WTC11 (cell line): ENCODE data around the gene MYO15A.

ENCODE experiments used
- ELF4 ChIP-seq: sonication (generic); formaldehyde crosslinking; IDR thresholded peaks from 2 replicates; pipeline ENCODE4 v1.8.1; 2022; ENCODE audit warnings: low read depth, mild to moderate bottlenecking, moderate library complexity, missing genetic modification reagents
- FOXK1 ChIP-seq: sonication (generic); formaldehyde crosslinking; IDR thresholded peaks from 2 replicates; pipeline ENCODE4 v1.8.0; 2022; ENCODE audit warnings: mild to moderate bottlenecking, moderate library complexity, missing genetic modification reagents
- NR1H2 ChIP-seq: sonication (generic); formaldehyde crosslinking; IDR thresholded peaks from 2 replicates; pipeline ENCODE4 v1.9.0; 2021; ENCODE audit warnings: mild to moderate bottlenecking, moderate library complexity, missing genetic modification reagents
- NR3C1 ChIP-seq: sonication (generic); formaldehyde crosslinking; conservative IDR thresholded peaks from 2 replicates; pipeline ENCODE4 v1.8.1; 2023; ENCODE audit warnings: low read depth, mild to moderate bottlenecking, missing genetic modification reagents
- ZBTB21 ChIP-seq: sonication (generic); formaldehyde crosslinking; IDR thresholded peaks from 2 replicates; pipeline ENCODE4 v1.8.1; 2023; ENCODE audit warnings: mild to moderate bottlenecking, missing genetic modification reagents, borderline replicate concordance
- TF ChIP-seq, protein P1 (sequence below): sonication (generic); formaldehyde crosslinking; IDR thresholded peaks from 2 replicates; pipeline ENCODE4 v1.8.1; 2023; ENCODE audit warnings: mild to moderate bottlenecking, moderate library complexity, missing genetic modification reagents
- TF ChIP-seq, protein P2 (sequence below): sonication (generic); formaldehyde crosslinking; IDR thresholded peaks from 2 replicates; pipeline ENCODE4 v1.8.0; 2022; ENCODE audit warnings: mild to moderate bottlenecking, missing genetic modification reagents
- TF ChIP-seq, protein P3 (sequence below): sonication (generic); formaldehyde crosslinking; IDR thresholded peaks from 2 replicates; pipeline ENCODE4 v1.8.1; 2022; ENCODE audit warnings: mild to moderate bottlenecking, moderate library complexity, missing genetic modification reagents
- TF ChIP-seq, protein P4 (sequence below): fragments of 200-600 bp; IDR thresholded peaks from 2 replicates; pipeline ENCODE4 v1.8.0; 2022; ENCODE audit warnings: antibody characterized with exemption

DNA sequence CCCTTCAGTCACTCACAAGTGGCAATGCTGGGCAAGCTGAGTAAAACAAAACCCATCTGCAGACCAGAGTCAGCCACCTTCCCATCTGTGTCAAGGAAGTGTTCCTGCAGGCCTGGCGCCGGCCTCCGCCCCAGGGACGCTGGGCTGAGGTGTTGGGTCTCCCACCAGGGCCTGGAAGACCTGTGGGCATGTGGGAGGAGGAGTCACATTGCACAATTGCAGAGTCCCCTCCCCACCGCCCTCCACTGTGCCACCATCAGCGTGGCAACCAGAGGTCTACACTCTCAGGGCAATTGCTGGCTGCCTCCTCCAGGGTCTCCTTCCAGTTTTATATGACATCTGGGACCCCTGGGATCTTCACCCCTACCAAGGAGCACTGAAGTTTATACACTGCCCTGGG lies 3.0 kb upstream of the MYO15A start:
- TF ChIP-seq NR3C1 (CRISPR knock-in tag): no peak
- TF ChIP-seq, protein P1, sequence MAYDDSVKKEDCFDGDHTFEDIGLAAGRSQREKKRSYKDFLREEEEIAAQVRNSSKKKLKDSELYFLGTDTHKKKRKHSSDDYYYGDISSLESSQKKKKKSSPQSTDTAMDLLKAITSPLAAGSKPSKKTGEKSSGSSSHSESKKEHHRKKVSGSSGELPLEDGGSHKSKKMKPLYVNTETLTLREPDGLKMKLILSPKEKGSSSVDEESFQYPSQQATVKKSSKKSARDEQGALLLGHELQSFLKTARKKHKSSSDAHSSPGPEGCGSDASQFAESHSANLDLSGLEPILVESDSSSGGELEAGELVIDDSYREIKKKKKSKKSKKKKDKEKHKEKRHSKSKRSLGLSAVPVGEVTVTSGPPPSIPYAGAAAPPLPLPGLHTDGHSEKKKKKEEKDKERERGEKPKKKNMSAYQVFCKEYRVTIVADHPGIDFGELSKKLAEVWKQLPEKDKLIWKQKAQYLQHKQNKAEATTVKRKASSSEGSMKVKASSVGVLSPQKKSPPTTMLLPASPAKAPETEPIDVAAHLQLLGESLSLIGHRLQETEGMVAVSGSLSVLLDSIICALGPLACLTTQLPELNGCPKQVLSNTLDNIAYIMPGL (CRISPR knock-in tag): no peak
- TF ChIP-seq, protein P2, sequence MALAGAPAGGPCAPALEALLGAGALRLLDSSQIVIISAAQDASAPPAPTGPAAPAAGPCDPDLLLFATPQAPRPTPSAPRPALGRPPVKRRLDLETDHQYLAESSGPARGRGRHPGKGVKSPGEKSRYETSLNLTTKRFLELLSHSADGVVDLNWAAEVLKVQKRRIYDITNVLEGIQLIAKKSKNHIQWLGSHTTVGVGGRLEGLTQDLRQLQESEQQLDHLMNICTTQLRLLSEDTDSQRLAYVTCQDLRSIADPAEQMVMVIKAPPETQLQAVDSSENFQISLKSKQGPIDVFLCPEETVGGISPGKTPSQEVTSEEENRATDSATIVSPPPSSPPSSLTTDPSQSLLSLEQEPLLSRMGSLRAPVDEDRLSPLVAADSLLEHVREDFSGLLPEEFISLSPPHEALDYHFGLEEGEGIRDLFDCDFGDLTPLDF (CRISPR knock-in tag): no peak
- TF ChIP-seq NR1H2 (CRISPR knock-in tag): no peak
- TF ChIP-seq FOXK1 (CRISPR knock-in tag): no peak
- no peak for TF ChIP-seq ZBTB21 (CRISPR knock-in tag)
- no peak for TF ChIP-seq ELF4 (CRISPR knock-in tag)
- TF ChIP-seq, protein P3, sequence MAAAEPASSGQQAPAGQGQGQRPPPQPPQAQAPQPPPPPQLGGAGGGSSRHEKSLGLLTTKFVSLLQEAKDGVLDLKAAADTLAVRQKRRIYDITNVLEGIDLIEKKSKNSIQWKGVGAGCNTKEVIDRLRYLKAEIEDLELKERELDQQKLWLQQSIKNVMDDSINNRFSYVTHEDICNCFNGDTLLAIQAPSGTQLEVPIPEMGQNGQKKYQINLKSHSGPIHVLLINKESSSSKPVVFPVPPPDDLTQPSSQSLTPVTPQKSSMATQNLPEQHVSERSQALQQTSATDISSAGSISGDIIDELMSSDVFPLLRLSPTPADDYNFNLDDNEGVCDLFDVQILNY: no peak
- TF ChIP-seq, protein P4, sequence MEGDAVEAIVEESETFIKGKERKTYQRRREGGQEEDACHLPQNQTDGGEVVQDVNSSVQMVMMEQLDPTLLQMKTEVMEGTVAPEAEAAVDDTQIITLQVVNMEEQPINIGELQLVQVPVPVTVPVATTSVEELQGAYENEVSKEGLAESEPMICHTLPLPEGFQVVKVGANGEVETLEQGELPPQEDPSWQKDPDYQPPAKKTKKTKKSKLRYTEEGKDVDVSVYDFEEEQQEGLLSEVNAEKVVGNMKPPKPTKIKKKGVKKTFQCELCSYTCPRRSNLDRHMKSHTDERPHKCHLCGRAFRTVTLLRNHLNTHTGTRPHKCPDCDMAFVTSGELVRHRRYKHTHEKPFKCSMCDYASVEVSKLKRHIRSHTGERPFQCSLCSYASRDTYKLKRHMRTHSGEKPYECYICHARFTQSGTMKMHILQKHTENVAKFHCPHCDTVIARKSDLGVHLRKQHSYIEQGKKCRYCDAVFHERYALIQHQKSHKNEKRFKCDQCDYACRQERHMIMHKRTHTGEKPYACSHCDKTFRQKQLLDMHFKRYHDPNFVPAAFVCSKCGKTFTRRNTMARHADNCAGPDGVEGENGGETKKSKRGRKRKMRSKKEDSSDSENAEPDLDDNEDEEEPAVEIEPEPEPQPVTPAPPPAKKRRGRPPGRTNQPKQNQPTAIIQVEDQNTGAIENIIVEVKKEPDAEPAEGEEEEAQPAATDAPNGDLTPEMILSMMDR: no peak
